T-helper 2 cell treated with Interferon-gamma antibody and Interleukin-4, amounts not matched to agents 5 μg/mL and 100 μg/mL, for 36 hours (primary cell): Measurements from ENCODE around the gene P2RX1.
"Not testable (repeated sequence)": the region's sequence is repeated elsewhere in the genome, so short reads cannot be mapped to it uniquely, and the experiment has no call there.

Experiments
- DNase-seq: peaks from one replicate; pipeline ENCODE4 v3.0.0; 2021; ENCODE audit warnings: low spot score
- H3K27ac Mint-ChIP-seq: one replicate; pipeline ENCODE4 v1.8.0; 2021; ENCODE audit warnings: mild to moderate bottlenecking, mixed read lengths
- H3K27me3 Mint-ChIP-seq: one replicate; pipeline ENCODE4 v1.8.0; 2021; ENCODE audit warnings: low read depth, mixed read lengths
- H3K36me3 Mint-ChIP-seq: one replicate; pipeline ENCODE4 v1.8.0; 2021; ENCODE audit warnings: low read depth, mixed read lengths
- H3K4me1 Mint-ChIP-seq: one replicate; pipeline ENCODE4 v1.8.0; 2021; ENCODE audit warnings: low read depth, mixed read lengths
- H3K4me3 Mint-ChIP-seq: one replicate; pipeline ENCODE4 v1.8.0; 2022; ENCODE audit warnings: mild to moderate bottlenecking, moderate library complexity, mixed read lengths
- H3K9me3 Mint-ChIP-seq: one replicate; pipeline ENCODE4 v1.8.0; 2021; ENCODE audit warnings: mixed read lengths

P2RX1 gene

GRCh38 chr17:3867106-3867505 is 49.2 kb downstream of the P2RX1 start:
- Mint-ChIP-seq H3K27me3 (no peaks in the 10 kb centered on the region), H3K4me3 (no peak overlapping the region), H3K9me3 (no peaks in the 10 kb centered on the region), H3K36me3 (no peaks in the 10 kb centered on the region), H3K4me1 (peaks cover 5% of the 10 kb centered on the region), H3K27ac (no peak overlapping the region)
- DNase-seq: no peak

GRCh38 chr17:3866276-3866675 is 50.0 kb downstream of the P2RX1 start:
- no peaks in the 10 kb centered on the region for H3K9me3 Mint-ChIP-seq
- H3K27me3 Mint-ChIP-seq: no peaks in the 10 kb centered on the region
- H3K27ac Mint-ChIP-seq: no peak overlapping the region
- H3K4me3 Mint-ChIP-seq: no peak overlapping the region
- no peak for DNase-seq
- H3K4me1 Mint-ChIP-seq: peaks cover 5% of the 10 kb centered on the region
- H3K36me3 Mint-ChIP-seq: no peaks in the 10 kb centered on the region

GRCh38 chr17:3865176-3865575 is 51.1 kb downstream of the P2RX1 start:
- Mint-ChIP-seq H3K9me3 (no peaks in the 10 kb centered on the region), H3K27ac (no peak overlapping the region), H3K4me3 (no peak overlapping the region), H3K27me3 (no peaks in the 10 kb centered on the region), H3K4me1 (no peaks in the 10 kb centered on the region), H3K36me3 (no peaks in the 10 kb centered on the region)
- no peak for DNase-seq

GRCh38 chr17:3864534-3864933 is 51.7 kb downstream of the P2RX1 start:
- Mint-ChIP-seq H3K27ac (no peak overlapping the region), H3K27me3 (no peaks in the 10 kb centered on the region), H3K4me1 (no peaks in the 10 kb centered on the region), H3K4me3 (no peak overlapping the region), H3K9me3 (no peaks in the 10 kb centered on the region), H3K36me3 (no peaks in the 10 kb centered on the region)
- no peak for DNase-seq

GRCh38 chr17:3861761-3862681 is 54.2 kb downstream of the P2RX1 start:
- Mint-ChIP-seq H3K4me3 (no peak overlapping the region), H3K36me3 (no peaks in the 10 kb centered on the region), H3K27ac (no peak overlapping the region), H3K4me1 (no peaks in the 10 kb centered on the region), H3K9me3 (no peaks in the 10 kb centered on the region), H3K27me3 (no peaks in the 10 kb centered on the region)
- DNase-seq: no peak

- Mint-ChIP-seq H3K27ac (no peak overlapping the region), H3K4me1 (no peaks in the 10 kb centered on the region), H3K9me3 (no peaks in the 10 kb centered on the region), H3K4me3 (no peak overlapping the region), H3K27me3 (no peaks in the 10 kb centered on the region), H3K36me3 (no peaks in the 10 kb centered on the region)
- DNase-seq: no peak
Observed at GRCh38 chr17:3860939-3861700, 55.1 kb downstream of the P2RX1 start.

- Mint-ChIP-seq H3K4me1 (no peaks in the 10 kb centered on the region), H3K4me3 (no peak overlapping the region), H3K27ac (no peak overlapping the region), H3K27me3 (no peaks in the 10 kb centered on the region), H3K36me3 (no peaks in the 10 kb centered on the region), H3K9me3 (no peaks in the 10 kb centered on the region)
- DNase-seq: no peak
Observed at GRCh38 chr17:3859940-3860339, 56.3 kb downstream of the P2RX1 start.

- Mint-ChIP-seq H3K9me3 (no peaks in the 10 kb centered on the region), H3K27me3 (peaks cover 4% of the 10 kb centered on the region), H3K36me3 (no peaks in the 10 kb centered on the region), H3K4me3 (no peak overlapping the region), H3K27ac (no peak overlapping the region), H3K4me1 (no peaks in the 10 kb centered on the region)
- no peak for DNase-seq
Observed at GRCh38 chr17:3857261-3858105, 58.8 kb downstream of the P2RX1 start.

GRCh38 chr17:3854204-3854603 is 62.1 kb downstream of the P2RX1 start:
- H3K36me3 Mint-ChIP-seq, H3K9me3 Mint-ChIP-seq, H3K4me1 Mint-ChIP-seq, DNase-seq, H3K27ac Mint-ChIP-seq, H3K4me3 Mint-ChIP-seq: not testable (repeated sequence)
- peaks cover 12% of the 10 kb centered on the region for H3K27me3 Mint-ChIP-seq

GRCh38 chr17:3852561-3852960 is 63.7 kb downstream of the P2RX1 start:
- no peak for DNase-seq
- Mint-ChIP-seq H3K9me3 (no peaks in the 10 kb centered on the region), H3K27ac (no peak overlapping the region), H3K36me3 (no peaks in the 10 kb centered on the region), H3K4me3 (no peak overlapping the region), H3K27me3 (peaks cover 12% of the 10 kb centered on the region), H3K4me1 (no peaks in the 10 kb centered on the region)

- H3K27ac Mint-ChIP-seq: no peak overlapping the region
Observed at GRCh38 chr17:3851461-3852100, 64.7 kb downstream of the P2RX1 start.

GRCh38 chr17:3848229-3848835 is 67.9 kb downstream of the P2RX1 start:
- no peaks in the 10 kb centered on the region for H3K9me3 Mint-ChIP-seq
- peaks cover 13% of the 10 kb centered on the region for H3K4me1 Mint-ChIP-seq
- peaks cover 12% of the 10 kb centered on the region for H3K27me3 Mint-ChIP-seq
- H3K4me3 Mint-ChIP-seq: no peak overlapping the region
- H3K27ac Mint-ChIP-seq: no peak overlapping the region
- peaks cover 10% of the 10 kb centered on the region for H3K36me3 Mint-ChIP-seq
- no peak for DNase-seq

More at GRCh38 chr17:3851461-3852100, 64.7 kb downstream of the P2RX1 start:
- no peaks in the 10 kb centered on the region for H3K9me3 Mint-ChIP-seq
- H3K4me1 Mint-ChIP-seq: peaks cover 2% of the 10 kb centered on the region
- H3K36me3 Mint-ChIP-seq: no peaks in the 10 kb centered on the region
- no peak for DNase-seq
- H3K4me3 Mint-ChIP-seq: no peak overlapping the region
- H3K27me3 Mint-ChIP-seq: peaks cover 12% of the 10 kb centered on the region

GRCh38 chr17:3847165-3847670 is 69.0 kb downstream of the P2RX1 start:
- H3K9me3 Mint-ChIP-seq: no peaks in the 10 kb centered on the region
- H3K4me3 Mint-ChIP-seq: no peak overlapping the region
- peaks cover 20% of the 10 kb centered on the region for H3K36me3 Mint-ChIP-seq
- no peak for DNase-seq
- peak overlapping the region; percentile 1 for H3K27ac Mint-ChIP-seq
- peaks cover 13% of the 10 kb centered on the region for H3K4me1 Mint-ChIP-seq
- peaks cover 8% of the 10 kb centered on the region for H3K27me3 Mint-ChIP-seq
